IPS-18a (cell line): ENCODE data around the gene IL3.

Experiments used
- H3K27ac ChIP-seq: one replicate; pipeline ENCODE4 v1.5.1; 2013; ENCODE audit warnings: low read length
- H3K27me3 ChIP-seq: one replicate; pipeline ENCODE4 v1.6.1; 2013; ENCODE audit warnings: mild to moderate bottlenecking, low read length; ENCODE audit not compliant: control insufficient read depth, insufficient read depth
- H3K36me3 ChIP-seq: one replicate; pipeline ENCODE4 v1.6.1; 2013; ENCODE audit warnings: low read depth, low read length; ENCODE audit not compliant: control insufficient read depth
- H3K4me1 ChIP-seq: one replicate; pipeline ENCODE4 v1.6.1; 2013; ENCODE audit warnings: low read depth, low read length; ENCODE audit not compliant: control insufficient read depth
- H3K4me3 ChIP-seq: one replicate; pipeline ENCODE4 v1.5.1; 2013; ENCODE audit warnings: low read length
- H3K9ac ChIP-seq: one replicate; pipeline ENCODE4 v1.6.1; 2013; ENCODE audit warnings: mild to moderate bottlenecking, low read length, moderate library complexity
- H3K9me3 ChIP-seq: one replicate; pipeline ENCODE4 v1.6.1; 2013; ENCODE audit warnings: low read depth, low read length; ENCODE audit not compliant: control insufficient read depth

Gene IL3

GRCh38 chr5:132079081-132079480 lies 18.6 kb downstream of the IL3 start:
- no peak overlapping the region for H3K9ac ChIP-seq
- no peaks in the 10 kb centered on the region for H3K36me3 ChIP-seq
- no peak overlapping the region for H3K4me3 ChIP-seq
- H3K27ac ChIP-seq: no peak overlapping the region
- no peaks in the 10 kb centered on the region for H3K27me3 ChIP-seq
- no peaks in the 10 kb centered on the region for H3K9me3 ChIP-seq
- no peaks in the 10 kb centered on the region for H3K4me1 ChIP-seq

- Histone ChIP-seq H3K4me3 (no peak overlapping the region), H3K4me1 (no peaks in the 10 kb centered on the region), H3K27me3 (no peaks in the 10 kb centered on the region), H3K9me3 (no peaks in the 10 kb centered on the region), H3K27ac (no peak overlapping the region), H3K36me3 (no peaks in the 10 kb centered on the region), H3K9ac (no peak overlapping the region)
Observed at GRCh38 chr5:132079619-132080018, 19.2 kb downstream of the IL3 start.

- Histone ChIP-seq H3K9ac (no peak overlapping the region), H3K4me1 (no peaks in the 10 kb centered on the region), H3K27me3 (no peaks in the 10 kb centered on the region), H3K4me3 (no peak overlapping the region), H3K36me3 (no peaks in the 10 kb centered on the region), H3K9me3 (no peaks in the 10 kb centered on the region), H3K27ac (no peak overlapping the region)
Observed at GRCh38 chr5:132080595-132080994, 20.1 kb downstream of the IL3 start.

GRCh38 chr5:132081458-132081857 lies 21.0 kb downstream of the IL3 start:
- H3K27me3 ChIP-seq: no peaks in the 10 kb centered on the region
- no peak overlapping the region for H3K9ac ChIP-seq
- H3K36me3 ChIP-seq: no peaks in the 10 kb centered on the region
- no peaks in the 10 kb centered on the region for H3K4me1 ChIP-seq
- no peak overlapping the region for H3K4me3 ChIP-seq
- H3K9me3 ChIP-seq: no peaks in the 10 kb centered on the region
- no peak overlapping the region for H3K27ac ChIP-seq

- Histone ChIP-seq H3K9ac (no peak overlapping the region), H3K36me3 (no peaks in the 10 kb centered on the region), H3K4me3 (no peak overlapping the region), H3K27me3 (no peaks in the 10 kb centered on the region), H3K27ac (no peak overlapping the region), H3K4me1 (no peaks in the 10 kb centered on the region), H3K9me3 (no peaks in the 10 kb centered on the region)
Observed at GRCh38 chr5:132082329-132083023, 22.0 kb downstream of the IL3 start.

GRCh38 chr5:132083071-132083678 lies 22.7 kb downstream of the IL3 start:
- no peaks in the 10 kb centered on the region for H3K4me1 ChIP-seq
- H3K9ac ChIP-seq: no peak overlapping the region

GRCh38 chr5:132085686-132086085 lies 25.2 kb downstream of the IL3 start:
- no peaks in the 10 kb centered on the region for H3K4me1 ChIP-seq
- no peaks in the 10 kb centered on the region for H3K9me3 ChIP-seq
- no peak overlapping the region for H3K9ac ChIP-seq
- no peaks in the 10 kb centered on the region for H3K27me3 ChIP-seq
- no peak overlapping the region for H3K27ac ChIP-seq
- no peak overlapping the region for H3K4me3 ChIP-seq
- no peaks in the 10 kb centered on the region for H3K36me3 ChIP-seq

More at GRCh38 chr5:132083071-132083678, 22.7 kb downstream of the IL3 start:
- H3K4me3 ChIP-seq: no peak overlapping the region
- H3K9me3 ChIP-seq: no peaks in the 10 kb centered on the region
- H3K27me3 ChIP-seq: no peaks in the 10 kb centered on the region
- H3K27ac ChIP-seq: no peak overlapping the region
- no peaks in the 10 kb centered on the region for H3K36me3 ChIP-seq

GRCh38 chr5:132086277-132086794 lies 25.9 kb downstream of the IL3 start:
- Histone ChIP-seq H3K36me3 (no peaks in the 10 kb centered on the region), H3K4me3 (no peak overlapping the region), H3K9ac (no peak overlapping the region), H3K9me3 (no peaks in the 10 kb centered on the region), H3K27ac (no peak overlapping the region), H3K4me1 (no peaks in the 10 kb centered on the region), H3K27me3 (no peaks in the 10 kb centered on the region)

- no peaks in the 10 kb centered on the region for H3K36me3 ChIP-seq
- H3K4me3 ChIP-seq: no peak overlapping the region
- H3K27me3 ChIP-seq: no peaks in the 10 kb centered on the region
- no peaks in the 10 kb centered on the region for H3K9me3 ChIP-seq
- H3K9ac ChIP-seq: no peak overlapping the region
- H3K27ac ChIP-seq: no peak overlapping the region
- no peaks in the 10 kb centered on the region for H3K4me1 ChIP-seq
Observed at GRCh38 chr5:132087176-132087575, 26.7 kb downstream of the IL3 start.

GRCh38 chr5:132087661-132088060 lies 27.2 kb downstream of the IL3 start:
- Histone ChIP-seq H3K4me3 (no peak overlapping the region), H3K36me3 (no peaks in the 10 kb centered on the region), H3K9ac (no peak overlapping the region), H3K9me3 (no peaks in the 10 kb centered on the region), H3K27me3 (no peaks in the 10 kb centered on the region), H3K4me1 (no peaks in the 10 kb centered on the region), H3K27ac (no peak overlapping the region)

GRCh38 chr5:132089363-132089762 lies 28.9 kb downstream of the IL3 start:
- H3K4me3 ChIP-seq: no peak overlapping the region
- no peak overlapping the region for H3K27ac ChIP-seq
- no peaks in the 10 kb centered on the region for H3K4me1 ChIP-seq

GRCh38 chr5:132090107-132090506 lies 29.7 kb downstream of the IL3 start:
- Histone ChIP-seq H3K36me3 (no peaks in the 10 kb centered on the region), H3K9ac (no peak overlapping the region), H3K27me3 (no peaks in the 10 kb centered on the region), H3K27ac (no peak overlapping the region), H3K9me3 (no peaks in the 10 kb centered on the region), H3K4me1 (no peaks in the 10 kb centered on the region), H3K4me3 (no peak overlapping the region)

More at GRCh38 chr5:132089363-132089762, 28.9 kb downstream of the IL3 start:
- Histone ChIP-seq H3K9me3 (no peaks in the 10 kb centered on the region), H3K27me3 (no peaks in the 10 kb centered on the region), H3K36me3 (no peaks in the 10 kb centered on the region), H3K9ac (no peak overlapping the region)
